SH-SY5Y (cell line): Measurements from ENCODE around the gene DNAH9.

Experiments
- GATA2 ChIP-seq: IDR thresholded peaks from 2 replicates; pipeline ENCODE4 v1.6.1; 2011; ENCODE audit warnings: mild to moderate bottlenecking, low read depth, low read length
- GATA3 ChIP-seq: IDR thresholded peaks from 2 replicates; pipeline ENCODE4 v1.6.1; 2011; ENCODE audit warnings: low read depth, mild to moderate bottlenecking, low read length, moderate library complexity

- TF ChIP-seq GATA3 (no peak), GATA2 (no peak)
Measured at GRCh38 chr17:11610999-11611566, 12.8 kb downstream of the DNAH9 start.
